ELF-1 (cell line): ENCODE data around the gene AGO4.

Experiments
- DNase-seq: peaks from one replicate; pipeline ENCODE4 v3.0.0-alpha.2; 2016; ENCODE audit warnings: low read depth, low spot score

Gene AGO4

GRCh38 chr1:35894183-35894582 lies 86.4 kb downstream of the AGO4 start:
- DNase-seq: no peak

- DNase-seq: no peak
Observed at GRCh38 chr1:35894656-35895055, 86.8 kb downstream of the AGO4 start.

GRCh38 chr1:35899941-35900340 lies 92.1 kb downstream of the AGO4 start:
- DNase-seq: no peak

- DNase-seq: no peak
Observed at GRCh38 chr1:35901235-35901634, 93.4 kb downstream of the AGO4 start.

GRCh38 chr1:35902671-35903070 lies 94.9 kb downstream of the AGO4 start:
- no peak for DNase-seq
